Activated CD8-positive, alpha-beta memory T cell treated with anti-CD3 and anti-CD28 coated beads, Interleukin-2, amount 50 U/mL, for 24 hours (primary cell): ENCODE data around the gene SLC25A11.

Source experiments
- DNase-seq: peaks from one replicate; pipeline ENCODE4 v3.0.0-alpha.2; 2020; ENCODE audit errors: extremely low read depth

Gene SLC25A11

GRCh38 chr17:4939796-4940554 lies at the start of gene SLC25A11, which contains the start of gene RNF167:
Gene SLC25A11, minus strand, starts transcription at chr17:4940046. Its CDS starts 136 bp downstream, at chr17:4939910.
Gene RNF167, plus strand, starts transcription at chr17:4940268. Its CDS starts 642 bp downstream, at chr17:4940910.
- DNase-seq, result peak; percentile 90

GRCh38 chr17:4987767-4988567 lies 48.1 kb upstream of the SLC25A11 start:
- DNase-seq, result no peak

GRCh38 chr17:4986951-4987766 lies 47.3 kb upstream of the SLC25A11 start, which contains the start of gene CAMTA2:
Gene CAMTA2, minus strand, starts transcription at chr17:4987675. Its CDS starts 1,453 bp downstream, at chr17:4986222.
- DNase-seq, result peak; percentile 70

GRCh38 chr17:4986403-4986802 lies 46.6 kb upstream of the SLC25A11 start:
- no peak for DNase-seq

GRCh38 chr17:4982305-4982704 lies 42.5 kb upstream of the SLC25A11 start:
- DNase-seq, result no peak

- DNase-seq, result no peak
Measured at GRCh38 chr17:4980644-4981216, 40.9 kb upstream of the SLC25A11 start.

GRCh38 chr17:4978726-4979125 lies 38.9 kb upstream of the SLC25A11 start:
- DNase-seq, result no peak

- DNase-seq, result no peak
Measured at GRCh38 chr17:4974115-4974670, 34.3 kb upstream of the SLC25A11 start.

GRCh38 chr17:4973256-4974114 lies 33.6 kb upstream of the SLC25A11 start:
- DNase-seq, result no peak

- DNase-seq, result no peak
Measured at GRCh38 chr17:4972752-4973151, 32.9 kb upstream of the SLC25A11 start.

GRCh38 chr17:4972322-4972721 lies 32.5 kb upstream of the SLC25A11 start:
- no peak for DNase-seq

GRCh38 chr17:4971826-4972225 lies 32.0 kb upstream of the SLC25A11 start:
- DNase-seq, result no peak

- no peak for DNase-seq
Measured at GRCh38 chr17:4970273-4970672, 30.4 kb upstream of the SLC25A11 start.

- DNase-seq, result no peak
Measured at GRCh38 chr17:4969551-4970173, 29.8 kb upstream of the SLC25A11 start.

GRCh38 chr17:4969047-4969550 lies 29.3 kb upstream of the SLC25A11 start:
- no peak for DNase-seq

- DNase-seq, result no peak
Measured at GRCh38 chr17:4968486-4969046, 28.7 kb upstream of the SLC25A11 start.

- peak; percentile 80 for DNase-seq
Measured at GRCh38 chr17:4967539-4968485, 28.0 kb upstream of the SLC25A11 start, which contains the start of gene SPAG7. Gene SPAG7, minus strand, starts transcription at chr17:4967817. Its CDS starts 13 bp downstream, at chr17:4967804.
